Stimulated activated naive CD4-positive, alpha-beta T cell treated with Interleukin-2 at 50 U/mL for 16 hours (primary cell): ENCODE results near the gene EIF5B.
"Not testable (repeated sequence)": the region's sequence is repeated elsewhere in the genome, so short reads cannot be mapped to it uniquely, and the experiment has no call there.

Experiments
- DNase-seq: peaks from one replicate; lab custom pipeline; 2025; lab: John Stamatoyannopoulos, UW

The EIF5B gene, protein sequence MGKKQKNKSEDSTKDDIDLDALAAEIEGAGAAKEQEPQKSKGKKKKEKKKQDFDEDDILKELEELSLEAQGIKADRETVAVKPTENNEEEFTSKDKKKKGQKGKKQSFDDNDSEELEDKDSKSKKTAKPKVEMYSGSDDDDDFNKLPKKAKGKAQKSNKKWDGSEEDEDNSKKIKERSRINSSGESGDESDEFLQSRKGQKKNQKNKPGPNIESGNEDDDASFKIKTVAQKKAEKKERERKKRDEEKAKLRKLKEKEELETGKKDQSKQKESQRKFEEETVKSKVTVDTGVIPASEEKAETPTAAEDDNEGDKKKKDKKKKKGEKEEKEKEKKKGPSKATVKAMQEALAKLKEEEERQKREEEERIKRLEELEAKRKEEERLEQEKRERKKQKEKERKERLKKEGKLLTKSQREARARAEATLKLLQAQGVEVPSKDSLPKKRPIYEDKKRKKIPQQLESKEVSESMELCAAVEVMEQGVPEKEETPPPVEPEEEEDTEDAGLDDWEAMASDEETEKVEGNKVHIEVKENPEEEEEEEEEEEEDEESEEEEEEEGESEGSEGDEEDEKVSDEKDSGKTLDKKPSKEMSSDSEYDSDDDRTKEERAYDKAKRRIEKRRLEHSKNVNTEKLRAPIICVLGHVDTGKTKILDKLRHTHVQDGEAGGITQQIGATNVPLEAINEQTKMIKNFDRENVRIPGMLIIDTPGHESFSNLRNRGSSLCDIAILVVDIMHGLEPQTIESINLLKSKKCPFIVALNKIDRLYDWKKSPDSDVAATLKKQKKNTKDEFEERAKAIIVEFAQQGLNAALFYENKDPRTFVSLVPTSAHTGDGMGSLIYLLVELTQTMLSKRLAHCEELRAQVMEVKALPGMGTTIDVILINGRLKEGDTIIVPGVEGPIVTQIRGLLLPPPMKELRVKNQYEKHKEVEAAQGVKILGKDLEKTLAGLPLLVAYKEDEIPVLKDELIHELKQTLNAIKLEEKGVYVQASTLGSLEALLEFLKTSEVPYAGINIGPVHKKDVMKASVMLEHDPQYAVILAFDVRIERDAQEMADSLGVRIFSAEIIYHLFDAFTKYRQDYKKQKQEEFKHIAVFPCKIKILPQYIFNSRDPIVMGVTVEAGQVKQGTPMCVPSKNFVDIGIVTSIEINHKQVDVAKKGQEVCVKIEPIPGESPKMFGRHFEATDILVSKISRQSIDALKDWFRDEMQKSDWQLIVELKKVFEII

DNA sequence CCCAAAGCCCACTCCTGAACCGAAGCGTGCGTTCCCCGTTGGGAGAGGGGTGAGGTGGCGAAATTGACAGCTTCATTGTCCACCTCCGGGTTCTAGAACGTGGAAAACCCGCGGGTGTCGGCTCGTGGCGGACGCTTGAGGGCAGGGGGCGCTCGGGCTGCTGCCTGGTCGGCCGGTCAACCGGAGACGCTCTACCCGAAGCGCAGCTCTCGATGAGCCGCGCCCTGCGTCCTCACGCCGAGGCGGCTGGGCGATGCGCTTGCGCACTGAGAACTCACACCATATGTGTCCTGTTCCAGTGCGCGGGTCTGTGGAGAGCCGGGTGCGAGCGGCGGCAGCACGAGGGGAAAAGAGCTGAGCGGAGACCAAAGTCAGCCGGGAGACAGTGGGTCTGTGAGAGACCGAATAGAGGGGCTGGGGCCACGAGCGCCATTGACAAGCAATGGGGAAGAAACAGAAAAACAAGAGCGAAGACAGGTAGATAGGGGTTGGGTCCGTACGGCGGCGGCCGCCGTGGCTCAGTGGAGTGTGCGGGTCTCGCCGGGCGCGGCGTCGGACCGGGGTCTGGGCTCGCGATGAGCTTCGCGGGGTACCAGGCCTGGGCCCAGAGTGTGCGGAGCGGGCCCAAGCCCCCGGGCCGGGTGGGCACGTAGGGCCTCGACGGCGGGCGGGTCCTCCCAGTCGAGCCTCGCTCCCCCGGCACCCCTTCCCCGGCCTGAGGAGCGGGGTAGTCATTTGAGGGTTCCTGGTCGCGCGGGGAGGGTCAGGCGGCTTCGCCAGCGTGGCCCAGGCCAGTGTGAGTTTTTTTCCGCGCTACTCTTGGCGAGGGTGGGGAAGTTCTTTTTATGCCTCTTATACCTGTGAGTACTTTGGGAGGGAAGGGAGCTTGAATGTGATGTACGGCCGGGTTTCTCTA lies at the start of gene EIF5B:
EIF5B (plus strand) TSS at position 277 of the 916 bp plus-strand sequence; CDS start at position 443, 166 bp downstream.
- DNase-seq: peak; percentile 94

DNA sequence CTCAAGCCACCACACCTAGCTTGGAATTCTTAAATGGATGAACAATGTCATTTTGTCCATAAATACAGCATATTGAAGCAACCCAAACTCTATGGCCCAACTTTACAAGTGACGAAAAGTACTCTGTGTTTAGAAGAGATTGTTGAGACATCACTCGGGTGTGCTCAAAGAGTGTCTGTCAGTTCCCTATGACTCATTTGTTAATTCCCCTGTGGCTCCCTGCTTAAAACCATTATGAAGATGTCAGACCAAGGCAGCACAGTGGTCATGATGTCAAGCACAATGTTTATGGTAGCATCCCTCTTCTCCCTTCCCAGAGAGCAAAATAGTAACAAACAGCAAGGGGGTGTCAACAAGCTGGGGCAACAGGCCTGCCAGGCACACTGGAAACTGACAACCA lies 39.2 kb upstream of the EIF5B start:
- no peak for DNase-seq

DNA sequence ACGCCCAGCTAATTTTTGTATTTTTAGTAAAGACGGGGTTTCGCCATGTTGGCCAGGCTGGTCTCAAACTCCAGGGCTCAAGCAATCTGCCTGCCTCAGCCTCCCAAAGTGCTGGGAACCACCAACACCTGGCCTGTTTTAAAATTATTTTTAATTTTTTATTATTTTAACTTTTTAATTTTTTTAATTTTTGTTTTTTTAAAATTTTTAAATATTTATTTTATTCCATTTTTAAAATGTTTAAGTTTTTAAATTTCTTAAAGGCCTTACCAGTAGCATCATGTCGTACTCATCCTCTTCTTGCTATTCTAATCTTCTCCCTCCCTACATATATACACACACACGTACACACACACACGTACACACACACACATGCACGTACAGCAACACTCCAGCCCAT lies 37.6 kb upstream of the EIF5B start:
- no peak for DNase-seq

DNA sequence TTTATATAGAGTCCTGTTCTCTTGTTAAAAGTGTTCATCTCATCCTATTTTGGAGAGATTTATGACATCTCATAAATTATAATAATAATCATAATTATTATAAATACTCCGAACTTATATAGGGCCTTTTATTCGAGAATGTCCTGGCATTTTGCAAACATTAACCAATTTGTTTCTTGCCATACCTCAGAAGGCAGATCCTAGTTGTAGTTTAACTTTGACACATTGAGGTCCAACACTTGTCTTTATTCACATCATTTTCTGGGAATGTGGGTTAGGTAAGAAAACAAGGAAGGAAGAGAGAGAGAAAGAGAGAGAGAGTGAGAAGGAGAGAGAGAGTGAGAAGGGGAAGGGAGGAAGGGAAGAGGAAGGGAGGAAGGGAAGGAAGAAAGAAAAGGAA lies 36.1 kb upstream of the EIF5B start, which contains the start of gene LYG1:
LYG1 (minus strand) TSS at position 101 of the 400 bp plus-strand sequence. CDS start 5,527 bp downstream, outside the sequence.
- DNase-seq: not testable (repeated sequence)

DNA sequence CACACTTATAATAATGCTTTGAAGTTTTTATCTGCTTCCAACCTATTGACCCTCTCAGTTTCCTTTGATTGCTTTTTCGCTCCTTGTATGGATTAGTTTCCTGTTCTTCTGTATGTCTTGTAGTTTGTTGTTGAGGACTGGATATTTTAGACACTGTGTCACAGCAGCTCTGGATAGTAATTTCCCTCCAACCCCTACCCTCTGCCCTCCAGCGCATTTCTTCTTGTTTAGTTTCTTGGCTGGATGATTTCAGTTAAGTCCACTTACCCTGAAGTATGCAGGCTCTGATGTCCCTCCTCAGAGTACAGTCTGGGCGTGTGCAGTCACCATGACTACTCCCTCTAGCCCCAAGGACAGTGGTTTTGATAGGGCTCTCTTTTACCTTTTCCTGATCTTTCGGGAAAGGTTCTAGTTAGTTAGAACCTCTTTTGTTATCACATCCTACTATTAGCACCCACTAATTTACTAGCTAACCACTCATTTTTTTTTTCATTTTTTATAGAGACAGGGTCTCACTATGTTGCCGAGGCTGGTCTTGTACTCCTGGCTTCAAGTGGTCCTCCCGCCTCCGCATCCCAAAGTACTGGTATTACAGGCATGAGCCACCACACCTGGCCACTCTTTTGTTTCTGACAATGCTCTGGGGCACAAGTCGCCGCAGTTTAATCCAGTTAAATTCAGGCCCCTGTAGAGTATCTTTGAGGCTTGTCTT lies 19.9 kb upstream of the EIF5B start:
- DNase-seq: no peak

DNA sequence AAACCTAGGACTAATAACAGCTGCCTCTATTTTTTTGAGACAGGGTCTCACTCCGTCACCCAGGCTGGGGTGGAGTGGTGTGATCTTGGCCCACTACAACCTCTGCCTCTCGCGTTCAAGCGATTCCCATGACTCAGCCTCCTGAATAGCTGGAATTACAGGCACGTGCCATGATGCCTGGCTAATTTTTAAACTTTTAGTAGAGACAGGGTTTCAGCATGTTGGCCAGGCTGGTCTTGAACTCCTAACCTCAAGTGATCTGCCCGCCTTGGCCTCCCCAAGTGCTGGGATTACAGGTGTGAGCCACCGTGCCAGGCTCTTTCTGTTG lies 19.4 kb upstream of the EIF5B start:
- not testable (repeated sequence) for DNase-seq

DNA sequence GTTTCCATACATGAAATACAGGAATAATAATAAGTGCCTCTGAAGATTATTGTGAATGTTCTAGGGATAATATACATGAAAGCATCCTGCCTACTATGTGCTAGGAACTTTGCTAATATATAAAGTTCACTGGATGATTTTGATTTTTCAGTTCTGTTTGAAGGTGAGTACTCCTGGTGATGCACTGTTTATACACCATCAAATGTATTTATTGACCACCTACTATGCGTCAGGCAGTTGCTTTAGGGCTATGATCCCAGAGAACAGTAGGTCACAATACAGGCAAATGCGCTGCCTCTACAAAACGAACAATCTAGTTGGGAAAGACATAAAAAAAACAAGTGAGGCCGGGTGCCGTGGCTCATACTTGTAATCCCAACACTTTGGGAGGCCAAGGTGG lies 11.8 kb upstream of the EIF5B start:
- DNase-seq: no peak

DNA sequence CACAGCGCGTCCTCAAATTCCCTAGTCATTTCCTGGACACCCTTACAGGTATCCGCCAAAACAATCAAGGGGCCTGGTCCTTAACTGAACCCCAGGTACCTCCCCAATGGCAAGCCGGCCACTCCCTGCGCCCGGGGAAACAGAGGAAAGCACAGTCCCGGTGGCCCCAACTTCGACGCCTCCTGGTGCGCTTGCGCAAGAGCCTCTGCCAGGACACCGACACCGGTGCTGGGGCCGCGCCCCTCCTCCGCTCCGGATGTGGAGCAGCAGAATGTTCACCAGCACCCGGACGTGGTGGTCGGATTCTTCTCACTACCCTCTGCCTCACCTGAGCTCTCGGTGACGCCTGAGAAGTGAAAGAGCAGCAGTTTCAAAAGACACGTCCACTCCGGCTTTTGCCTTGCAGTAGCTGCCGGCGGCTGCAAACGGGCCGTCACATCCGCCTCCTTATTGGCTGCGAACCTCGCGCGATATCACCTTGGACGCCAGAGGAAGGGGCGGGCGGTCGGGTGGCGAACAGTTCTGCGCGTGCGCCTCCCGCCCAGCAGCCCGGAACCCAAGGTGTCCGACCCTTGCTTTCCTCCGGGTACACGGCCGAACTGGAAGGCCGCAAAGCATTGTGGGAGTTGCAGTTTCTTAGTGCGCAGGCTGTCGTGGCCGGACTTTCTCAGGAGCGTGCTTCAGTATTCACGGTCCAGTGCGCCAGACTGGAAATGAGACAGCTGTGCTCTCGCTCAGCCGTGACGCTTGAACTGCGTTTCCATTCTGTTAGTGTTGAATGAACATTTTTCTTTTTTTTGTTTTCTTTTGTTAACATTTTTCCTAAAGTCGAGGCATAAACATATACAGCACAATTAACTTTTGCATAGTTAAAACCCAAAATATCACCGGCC lies 1.0 kb upstream of the EIF5B start, which contains the start of gene TXNDC9:
TXNDC9 (minus strand) TSS at position 423 of the 893 bp plus-strand sequence. CDS start 3,123 bp downstream, outside the sequence.
- peak; percentile 98 for DNase-seq

DNA sequence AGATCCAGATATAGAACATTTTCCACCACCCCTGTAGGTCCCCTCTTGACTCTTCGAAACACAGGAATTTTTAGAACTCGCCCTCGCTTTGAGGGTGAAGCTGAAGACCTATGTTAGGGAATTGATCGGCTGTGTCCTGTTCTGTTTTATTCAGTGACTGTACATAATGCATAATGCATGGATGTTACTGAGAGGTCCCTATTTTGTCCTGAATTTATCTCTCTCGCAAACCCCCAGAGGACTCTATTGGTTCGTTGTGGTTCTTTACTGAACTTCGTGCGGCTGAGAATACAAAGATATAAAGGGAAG lies 431 bp upstream of the EIF5B start:
- DNase-seq: no peak

DNA sequence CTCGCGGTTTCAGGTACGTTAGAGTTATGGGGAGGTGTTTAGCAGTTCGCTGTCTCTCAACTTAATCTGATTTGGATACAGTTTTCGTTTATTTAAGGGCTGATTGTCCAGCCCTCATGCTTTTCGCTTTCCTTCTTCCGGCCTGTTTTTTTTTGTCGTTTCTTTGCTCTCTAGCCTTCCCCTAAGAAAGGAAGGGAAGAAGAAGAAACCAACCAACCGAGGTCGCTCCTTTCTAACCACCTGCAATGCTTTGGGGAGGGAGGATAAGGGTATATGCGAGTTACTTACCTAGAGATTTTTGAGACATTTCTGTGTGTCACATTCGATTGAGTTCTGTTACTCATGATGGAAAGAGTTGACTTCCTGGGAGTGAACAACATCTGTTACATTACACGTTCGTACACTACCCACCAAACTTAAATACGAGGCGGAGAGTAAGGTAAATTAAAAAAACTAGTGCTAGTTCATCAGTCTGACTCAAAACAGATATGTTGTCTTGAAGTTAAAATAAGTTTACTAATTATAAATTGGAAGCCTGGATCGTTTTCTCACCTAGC lies 918 bp downstream of the EIF5B start:
- no peak for DNase-seq

DNA sequence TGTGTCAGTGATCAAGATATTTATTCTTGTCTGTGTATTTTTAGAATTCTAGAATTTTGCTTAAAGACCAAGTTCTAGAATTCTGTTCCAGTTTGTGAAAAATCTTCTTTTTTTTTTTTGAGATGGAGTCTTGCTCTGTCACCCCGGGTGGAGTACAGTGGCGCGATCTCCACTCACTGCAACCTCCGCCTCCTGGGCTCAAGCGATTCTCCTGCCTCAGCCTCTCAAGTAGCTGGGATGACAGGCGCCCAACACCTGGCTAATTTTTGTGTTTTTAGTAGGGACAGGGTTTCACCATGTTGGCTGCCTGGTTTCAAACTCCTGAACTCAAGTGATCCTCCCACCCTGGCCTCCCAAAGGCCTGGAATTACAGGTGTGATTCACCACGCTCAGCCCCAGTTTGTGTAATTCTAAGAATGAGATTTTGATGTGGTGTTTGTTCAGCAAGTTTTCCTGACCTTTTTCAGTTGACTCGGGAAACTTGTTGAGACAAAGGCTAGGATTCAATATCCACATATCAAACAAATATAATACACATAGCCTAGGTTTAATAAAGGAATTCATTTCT lies 3.6 kb downstream of the EIF5B start:
- no peak for DNase-seq

DNA sequence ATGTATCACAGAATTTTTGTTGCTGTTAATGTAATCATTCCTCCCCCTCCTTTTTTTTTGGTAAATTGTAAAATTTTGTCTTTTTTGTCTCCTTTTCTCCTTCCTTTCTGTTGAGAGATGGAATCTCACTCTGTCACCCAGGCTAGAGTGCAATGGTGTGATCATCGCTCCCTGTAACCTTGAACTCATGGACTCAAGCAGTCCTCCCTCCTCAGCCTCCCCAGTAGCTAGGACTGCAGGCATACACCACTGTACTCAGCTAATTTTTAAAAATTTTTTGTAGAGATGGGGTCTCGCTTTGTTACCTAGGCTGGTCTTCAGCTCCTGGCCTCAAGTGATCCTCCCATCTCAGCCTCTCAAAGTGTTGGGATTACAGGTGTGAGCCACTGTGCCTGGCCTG lies 5.3 kb downstream of the EIF5B start:
- DNase-seq: no peak

DNA sequence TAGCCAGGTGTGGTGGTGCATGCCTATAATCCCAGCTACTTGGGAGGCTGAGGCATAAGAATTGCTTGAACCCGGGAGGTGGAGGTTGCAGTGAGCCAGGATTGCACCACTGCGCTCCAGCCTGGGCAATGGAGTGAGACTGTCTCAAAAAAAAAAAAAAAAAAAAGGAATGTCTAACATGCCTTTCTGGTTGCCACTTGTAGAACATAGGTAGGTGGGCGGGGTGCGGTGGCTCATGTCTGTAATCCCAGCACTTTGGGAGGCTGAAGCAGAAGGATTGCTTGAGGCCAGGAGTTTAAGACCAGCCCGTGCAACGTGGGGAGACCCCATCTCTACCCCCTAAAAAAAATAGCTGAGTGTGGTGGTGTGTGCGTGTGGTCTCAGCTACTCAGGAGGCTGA lies 8.3 kb downstream of the EIF5B start:
- not testable (repeated sequence) for DNase-seq

DNA sequence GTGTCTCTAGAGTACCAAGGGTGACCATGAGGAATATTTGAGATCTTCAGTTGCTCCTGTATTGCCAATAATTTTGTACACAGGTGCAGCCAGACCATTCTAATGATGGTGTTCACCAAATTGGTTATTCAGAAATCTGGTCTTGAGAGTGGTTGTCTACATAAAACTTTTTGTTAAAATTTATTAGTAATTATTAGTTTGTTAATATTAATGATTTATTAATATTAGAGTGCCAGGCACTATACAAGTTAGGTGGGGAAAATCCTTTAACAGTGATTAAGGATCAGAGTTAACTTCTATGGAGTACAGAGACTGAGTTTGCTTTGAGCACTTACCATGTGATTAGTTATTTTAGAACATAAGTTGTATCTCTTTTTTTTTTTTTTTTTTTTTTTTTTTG lies 9.0 kb downstream of the EIF5B start:
- DNase-seq: no peak

DNA sequence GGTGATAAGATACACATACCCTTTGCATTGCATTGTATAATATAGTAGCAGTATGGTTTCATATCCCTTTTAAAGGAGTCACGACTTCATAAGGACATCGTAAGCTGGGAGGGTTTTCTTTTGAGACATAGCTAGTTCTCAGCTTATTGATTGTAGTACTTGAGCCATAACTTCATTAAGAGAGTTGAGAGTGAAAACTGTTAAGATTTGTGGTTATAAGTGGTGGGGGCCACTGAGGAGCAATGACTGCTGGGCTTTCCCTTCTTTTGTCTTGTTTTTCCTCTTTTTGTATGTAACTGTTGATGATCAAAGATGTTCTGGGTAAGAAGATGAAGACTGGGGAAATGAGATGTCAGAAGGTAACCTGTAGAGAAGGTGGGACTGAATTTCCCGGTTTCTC lies 11.0 kb downstream of the EIF5B start:
- no peak for DNase-seq

DNA sequence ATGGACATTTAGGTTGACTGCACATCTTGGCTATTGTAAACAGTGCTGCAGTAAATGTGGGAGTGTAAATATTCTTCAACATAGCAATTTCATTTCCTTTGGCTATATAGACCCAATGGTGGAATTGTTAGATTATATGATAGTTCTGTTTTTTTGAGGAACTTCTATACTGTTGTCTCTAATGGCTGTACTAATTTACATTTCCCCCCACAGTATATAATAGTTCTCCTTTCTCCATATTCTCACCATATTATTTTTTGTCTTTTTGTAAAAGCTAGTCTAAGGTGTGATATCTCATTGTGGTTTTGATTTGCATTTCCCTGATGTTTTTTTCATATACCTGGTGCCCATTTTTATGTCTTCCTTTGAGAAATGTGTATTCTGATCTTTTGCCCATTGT lies 13.0 kb downstream of the EIF5B start:
- DNase-seq: no peak

DNA sequence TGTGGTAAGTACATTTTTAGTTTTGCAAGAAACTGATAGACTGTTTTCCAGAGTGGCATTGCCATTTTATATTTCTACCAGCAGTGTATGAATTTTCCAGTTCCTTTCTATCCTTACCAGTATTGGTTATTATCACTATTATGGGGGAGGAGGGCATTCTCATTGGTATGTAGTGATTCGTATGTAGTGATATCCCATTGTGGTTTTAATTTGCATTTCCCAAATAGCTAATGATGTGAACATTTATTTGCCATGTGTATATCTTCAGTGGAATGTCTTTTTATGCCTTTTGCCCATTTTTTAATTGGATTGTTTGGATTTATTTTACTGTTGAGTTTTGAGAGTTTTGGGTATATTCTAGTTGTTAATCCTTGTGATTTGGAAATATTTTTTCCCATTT lies 16.9 kb downstream of the EIF5B start:
- no peak for DNase-seq

DNA sequence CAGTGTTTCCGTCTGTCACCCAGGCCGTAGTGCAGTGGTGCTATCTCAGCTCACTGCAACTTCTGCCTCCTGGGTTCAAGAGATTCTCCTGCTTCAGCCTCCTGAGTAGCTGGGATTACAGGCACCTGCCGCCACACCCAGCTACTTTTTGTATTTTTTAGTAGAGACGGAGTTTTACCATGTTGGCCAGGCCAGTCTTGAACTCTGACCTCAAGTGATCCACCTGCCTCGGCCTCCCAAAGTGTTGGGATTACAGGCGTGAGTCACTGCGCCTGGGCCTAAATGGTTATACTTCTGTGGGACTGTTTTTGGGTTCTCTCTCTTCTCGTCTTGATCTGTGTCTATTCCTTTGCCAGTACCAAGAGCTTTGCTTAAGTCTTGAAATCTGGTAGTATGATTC lies 17.6 kb downstream of the EIF5B start:
- DNase-seq: not testable (repeated sequence)

DNA sequence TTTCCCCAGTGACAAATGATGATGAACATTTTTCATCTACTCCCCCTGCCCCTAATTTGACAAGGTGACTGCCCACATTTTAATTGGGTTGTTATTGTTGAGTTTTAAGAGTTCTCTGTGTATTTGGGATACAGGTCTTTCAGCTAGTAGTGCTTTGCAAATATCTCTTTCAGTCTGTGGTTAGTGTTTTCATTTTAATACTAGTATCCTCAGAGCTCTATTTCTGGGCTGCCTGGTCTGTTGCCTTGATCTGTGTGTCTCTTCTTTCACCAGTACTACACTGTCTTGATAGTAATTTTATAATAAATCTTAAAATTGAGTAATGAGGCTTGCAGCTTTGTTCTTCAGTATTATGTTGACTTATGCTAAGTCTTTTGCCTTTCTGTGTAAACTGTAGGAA lies 19.7 kb downstream of the EIF5B start:
- DNase-seq: no peak
